Neural cell (in vitro differentiated cells): ENCODE results near the gene DDC. TPM values are rescaled to one million over a fixed set of nuclear protein-coding genes. Genes with fewer than 3 reads are reported as not detected.

ENCODE experiments used
- H2AFZ ChIP-seq: fragments of 200-600, 300-800 bp; sonication (generic), shearing (Covaris generic); 2 replicates; pipeline ENCODE4 v1.6.0; 2014; ENCODE audit warnings: low read depth, mild to moderate bottlenecking, antibody characterized with exemption, low read length, moderate library complexity
- H3F3A ChIP-seq: fragments of 200-600 bp; shearing (Covaris generic); 2 replicates; pipeline ENCODE4 v1.6.1; 2016; ENCODE audit warnings: mild to moderate bottlenecking, moderate library complexity, mixed read lengths, antibody characterized with exemption, low read length; ENCODE audit not compliant: insufficient read depth, poor library complexity, severe bottlenecking
- H3K27ac ChIP-seq: fragments of 200-600, 300-800 bp; sonication (generic), shearing (Covaris generic); 2 replicates; pipeline ENCODE4 v1.5.1; 2014; ENCODE audit warnings: mild to moderate bottlenecking, low read length, moderate library complexity
- H3K27me3 ChIP-seq: fragments of 300-800, 200-600 bp; sonication (generic), shearing (Covaris generic); 2 replicates; pipeline ENCODE4 v1.6.0; 2014; ENCODE audit warnings: mild to moderate bottlenecking, low read depth, low read length, moderate library complexity; ENCODE audit not compliant: insufficient read depth
- H3K36me3 ChIP-seq: fragments of 300-800, 200-600 bp; sonication (generic), shearing (Covaris generic); 2 replicates; pipeline ENCODE4 v1.5.1; 2014; ENCODE audit warnings: mild to moderate bottlenecking, antibody characterized with exemption, low read length, moderate library complexity; ENCODE audit not compliant: insufficient read depth
- H3K4me2 ChIP-seq: fragments of 300-800, 200-600 bp; sonication (generic), shearing (Covaris generic); 2 replicates; pipeline ENCODE4 v1.6.0; 2014; ENCODE audit warnings: mild to moderate bottlenecking, low read length
- H3K4me3 ChIP-seq: fragments of 300-800, 200-600 bp; sonication (generic), shearing (Covaris generic); 2 replicates; pipeline ENCODE4 v1.5.1; 2014; ENCODE audit warnings: mild to moderate bottlenecking, low read length, moderate library complexity
- H3K79me2 ChIP-seq: fragments of 200-600 bp; shearing (Covaris generic); replicated peaks from 2 replicates; pipeline ENCODE4 v1.6.0; 2014; ENCODE audit warnings: mild to moderate bottlenecking, low read length, moderate library complexity; ENCODE audit not compliant: insufficient read depth
- H3K9ac ChIP-seq: fragments of 300-800, 200-600 bp; sonication (generic), shearing (Covaris generic); 2 replicates; pipeline ENCODE4 v1.6.1; 2016; ENCODE audit warnings: mild to moderate bottlenecking, low read length, mixed read lengths
- H3K9me2 ChIP-seq: fragments of 200-600 bp; shearing (Covaris generic); 2 replicates; pipeline ENCODE4 v1.6.1; 2016; ENCODE audit warnings: mild to moderate bottlenecking, low read length, mixed read lengths; ENCODE audit not compliant: insufficient read depth
- H3K9me3 ChIP-seq: fragments of 200-600, 300-800 bp; sonication (generic), shearing (Covaris generic); 2 replicates; pipeline ENCODE4 v1.6.1; 2016; ENCODE audit warnings: mild to moderate bottlenecking, mixed run types, low read length, moderate library complexity, mixed read lengths
- H4K20me1 ChIP-seq: fragments of 200-600 bp; shearing (Covaris generic); 2 replicates; pipeline ENCODE4 v1.6.1; 2016; ENCODE audit warnings: mild to moderate bottlenecking, mixed run types; ENCODE audit not compliant: insufficient read depth
- EP300 ChIP-seq: fragments of 450-650 bp; conservative IDR thresholded peaks from 2 replicates; pipeline ENCODE4 v1.6.1; 2014; ENCODE audit warnings: antibody characterized with exemption, mild to moderate bottlenecking, moderate library complexity; ENCODE audit not compliant: poor library complexity, severe bottlenecking
- EZH2 ChIP-seq: fragments of 200-600, 300-800 bp; shearing (Covaris generic), sonication (generic); IDR thresholded peaks from 2 replicates; pipeline ENCODE4 v1.6.1; 2014; ENCODE audit warnings: antibody characterized with exemption, low read length, borderline replicate concordance, mild to moderate bottlenecking; ENCODE audit not compliant: insufficient read depth, poor library complexity, severe bottlenecking
- MXI1 ChIP-seq: fragments of 450-650 bp; conservative IDR thresholded peaks from 2 replicates; pipeline ENCODE4 v1.6.1; 2014; ENCODE audit warnings: antibody characterized with exemption, mild to moderate bottlenecking; ENCODE audit not compliant: poor library complexity, severe bottlenecking
- POLR2AphosphoS5 ChIP-seq: IDR thresholded peaks from 2 replicates; pipeline ENCODE4 v1.6.1; 2012
- RAD21 ChIP-seq: fragments of 450-650 bp; conservative IDR thresholded peaks from 2 replicates; pipeline ENCODE4 v1.6.1; 2014; ENCODE audit warnings: antibody characterized with exemption, mild to moderate bottlenecking, moderate library complexity
- SMC3 ChIP-seq: fragments of 450-650 bp; conservative IDR thresholded peaks from 2 replicates; pipeline ENCODE4 v1.6.1; 2014; ENCODE audit warnings: antibody characterized with exemption, mild to moderate bottlenecking, moderate library complexity; ENCODE audit not compliant: poor library complexity
- TAF1 ChIP-seq: IDR thresholded peaks from 2 replicates; pipeline ENCODE4 v1.6.1; 2012; ENCODE audit warnings: low read depth
- polyA plus RNA-seq: library from polyadenylated mRNA; depleted of rRNA; stranded (reverse); fragments of >200 nt; gene quantifications from 2 replicates; pipeline ENCODE4 v1.2.3, GENCODE V29; 2014
- TF ChIP-seq, protein P1 (sequence below): fragments of 450-650 bp; IDR thresholded peaks from 2 replicates; pipeline ENCODE4 v1.5.1; 2014; ENCODE audit warnings: antibody characterized with exemption, mild to moderate bottlenecking, moderate library complexity; ENCODE audit not compliant: poor library complexity, severe bottlenecking
- TF ChIP-seq, protein P2 (sequence below): IDR thresholded peaks from 2 replicates; pipeline ENCODE4 v1.6.1; 2012; ENCODE audit warnings: borderline replicate concordance

Gene DDC
- polyA plus RNA-seq, 1 donor from 2014 or later = 42.9 TPM

DNA sequence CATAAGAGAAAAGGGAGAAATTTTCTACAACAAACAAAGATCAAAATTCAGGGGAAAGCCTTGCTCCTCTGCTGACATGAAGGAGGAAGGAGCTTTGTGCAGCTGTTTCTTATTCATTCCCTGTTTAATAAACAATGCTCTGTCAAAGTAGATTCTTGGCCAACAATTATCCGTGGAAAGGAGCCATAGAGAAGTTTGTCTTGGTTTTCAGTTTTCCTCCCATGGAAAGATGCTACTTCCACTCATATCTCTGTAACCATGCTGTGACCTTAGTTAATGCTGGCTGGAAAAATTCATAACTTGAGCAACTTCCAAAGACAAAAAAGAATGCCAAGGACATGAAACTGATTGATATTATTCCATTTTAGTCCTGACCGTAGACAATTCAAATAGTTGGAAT is 8.1 kb downstream of the DDC start:
- TF ChIP-seq EZH2 = no peak
- TF ChIP-seq EP300 = no peak
- no peak for TF ChIP-seq MXI1
- TF ChIP-seq SMC3 = no peak
- TF ChIP-seq POLR2AphosphoS5 = no peak
- TF ChIP-seq RAD21 = no peak
- TF ChIP-seq, protein P1, sequence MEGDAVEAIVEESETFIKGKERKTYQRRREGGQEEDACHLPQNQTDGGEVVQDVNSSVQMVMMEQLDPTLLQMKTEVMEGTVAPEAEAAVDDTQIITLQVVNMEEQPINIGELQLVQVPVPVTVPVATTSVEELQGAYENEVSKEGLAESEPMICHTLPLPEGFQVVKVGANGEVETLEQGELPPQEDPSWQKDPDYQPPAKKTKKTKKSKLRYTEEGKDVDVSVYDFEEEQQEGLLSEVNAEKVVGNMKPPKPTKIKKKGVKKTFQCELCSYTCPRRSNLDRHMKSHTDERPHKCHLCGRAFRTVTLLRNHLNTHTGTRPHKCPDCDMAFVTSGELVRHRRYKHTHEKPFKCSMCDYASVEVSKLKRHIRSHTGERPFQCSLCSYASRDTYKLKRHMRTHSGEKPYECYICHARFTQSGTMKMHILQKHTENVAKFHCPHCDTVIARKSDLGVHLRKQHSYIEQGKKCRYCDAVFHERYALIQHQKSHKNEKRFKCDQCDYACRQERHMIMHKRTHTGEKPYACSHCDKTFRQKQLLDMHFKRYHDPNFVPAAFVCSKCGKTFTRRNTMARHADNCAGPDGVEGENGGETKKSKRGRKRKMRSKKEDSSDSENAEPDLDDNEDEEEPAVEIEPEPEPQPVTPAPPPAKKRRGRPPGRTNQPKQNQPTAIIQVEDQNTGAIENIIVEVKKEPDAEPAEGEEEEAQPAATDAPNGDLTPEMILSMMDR = no peak
- TF ChIP-seq TAF1 = no peak
- TF ChIP-seq, protein P2, sequence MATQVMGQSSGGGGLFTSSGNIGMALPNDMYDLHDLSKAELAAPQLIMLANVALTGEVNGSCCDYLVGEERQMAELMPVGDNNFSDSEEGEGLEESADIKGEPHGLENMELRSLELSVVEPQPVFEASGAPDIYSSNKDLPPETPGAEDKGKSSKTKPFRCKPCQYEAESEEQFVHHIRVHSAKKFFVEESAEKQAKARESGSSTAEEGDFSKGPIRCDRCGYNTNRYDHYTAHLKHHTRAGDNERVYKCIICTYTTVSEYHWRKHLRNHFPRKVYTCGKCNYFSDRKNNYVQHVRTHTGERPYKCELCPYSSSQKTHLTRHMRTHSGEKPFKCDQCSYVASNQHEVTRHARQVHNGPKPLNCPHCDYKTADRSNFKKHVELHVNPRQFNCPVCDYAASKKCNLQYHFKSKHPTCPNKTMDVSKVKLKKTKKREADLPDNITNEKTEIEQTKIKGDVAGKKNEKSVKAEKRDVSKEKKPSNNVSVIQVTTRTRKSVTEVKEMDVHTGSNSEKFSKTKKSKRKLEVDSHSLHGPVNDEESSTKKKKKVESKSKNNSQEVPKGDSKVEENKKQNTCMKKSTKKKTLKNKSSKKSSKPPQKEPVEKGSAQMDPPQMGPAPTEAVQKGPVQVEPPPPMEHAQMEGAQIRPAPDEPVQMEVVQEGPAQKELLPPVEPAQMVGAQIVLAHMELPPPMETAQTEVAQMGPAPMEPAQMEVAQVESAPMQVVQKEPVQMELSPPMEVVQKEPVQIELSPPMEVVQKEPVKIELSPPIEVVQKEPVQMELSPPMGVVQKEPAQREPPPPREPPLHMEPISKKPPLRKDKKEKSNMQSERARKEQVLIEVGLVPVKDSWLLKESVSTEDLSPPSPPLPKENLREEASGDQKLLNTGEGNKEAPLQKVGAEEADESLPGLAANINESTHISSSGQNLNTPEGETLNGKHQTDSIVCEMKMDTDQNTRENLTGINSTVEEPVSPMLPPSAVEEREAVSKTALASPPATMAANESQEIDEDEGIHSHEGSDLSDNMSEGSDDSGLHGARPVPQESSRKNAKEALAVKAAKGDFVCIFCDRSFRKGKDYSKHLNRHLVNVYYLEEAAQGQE = no peak
- Histone ChIP-seq H3K79me2 (no peaks in the 10 kb centered on the region), H3F3A (peaks cover 4% of the 10 kb centered on the region), H3K4me3 (peak overlapping the region; percentile 0), H3K9ac (no peak overlapping the region), H3K27me3 (no peaks in the 10 kb centered on the region), H3K4me2 (peak overlapping the region; percentile 15), H3K9me2 (no peaks in the 10 kb centered on the region), H2AFZ (no peak overlapping the region), H3K27ac (peak overlapping the region; percentile 10), H4K20me1 (no peaks in the 10 kb centered on the region), H3K9me3 (no peaks in the 10 kb centered on the region), H3K36me3 (no peaks in the 10 kb centered on the region)

DNA sequence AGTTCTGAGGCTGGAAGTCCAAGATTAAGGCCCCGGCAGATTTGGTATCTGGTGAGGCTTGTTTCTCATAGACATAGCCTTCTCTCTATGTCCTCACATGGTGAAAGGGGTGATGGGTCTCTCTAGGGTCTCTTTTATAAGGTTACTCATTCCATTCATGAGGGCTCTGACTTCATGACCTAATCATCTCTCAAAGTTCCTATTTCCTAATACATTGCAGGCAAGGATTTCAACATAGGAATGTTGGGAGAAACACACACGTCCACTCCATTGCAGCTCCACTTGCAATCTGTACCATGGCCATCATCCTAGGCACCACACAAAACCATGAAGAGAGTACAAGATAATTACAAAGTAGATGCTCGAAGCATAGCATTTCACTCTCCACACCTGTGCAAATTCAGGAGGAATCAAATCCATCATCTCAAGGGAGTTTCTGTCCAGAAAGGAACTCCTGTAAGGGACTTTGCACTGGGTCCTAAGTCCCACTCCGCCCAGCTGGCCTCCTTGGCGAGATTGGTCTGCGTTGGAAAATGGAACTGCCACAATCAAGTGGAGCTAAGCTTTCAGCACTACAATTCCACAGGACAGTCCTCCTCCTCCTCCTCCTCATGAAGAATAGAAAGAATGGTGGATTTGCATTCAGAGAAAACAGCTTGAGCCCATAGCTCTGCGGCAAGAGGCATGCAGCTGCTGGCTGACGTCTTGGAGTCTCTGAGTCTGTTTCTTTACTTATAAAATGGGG is 8.8 kb downstream of the DDC start:
- TF ChIP-seq MXI1 (no peak), RAD21 (no peak), TAF1 (no peak)
- TF ChIP-seq, protein P1 = no peak
- Histone ChIP-seq H2AFZ (no peak overlapping the region), H3K79me2 (no peaks in the 10 kb centered on the region), H3K4me2 (no peak overlapping the region), H3K27ac (peak overlapping the region; percentile 10), H3K4me3 (peak overlapping the region; percentile 0), H3K9me3 (no peaks in the 10 kb centered on the region), H3K9ac (no peak overlapping the region), H3K9me2 (no peaks in the 10 kb centered on the region), H3F3A (peaks cover 4% of the 10 kb centered on the region), H3K36me3 (no peaks in the 10 kb centered on the region), H3K27me3 (no peaks in the 10 kb centered on the region), H4K20me1 (no peaks in the 10 kb centered on the region)
